A549 (cell line): ENCODE measurements around the gene KDELR3. TPM values are rescaled to one million over a fixed set of nuclear protein-coding genes. Genes with fewer than 3 reads are reported as not detected.

Experiments used
- ATAC-seq, 2 experiments: fragments of 200-7000 bp in 1 of 2; fragments of >200 bp in 1 of 2; cut with Nextera tagmentation in 1 of 2; cut with Tn5 transposase in 1 of 2; 3 replicates each; pipeline versions ENCODE4 v1.8.0 to v1.9.1; 2018 to 2020; ENCODE audit warnings: mild to moderate bottlenecking in 1 of 2, moderate library complexity in 1 of 2
- CTCF ChIA-PET: fragments of 300-600 bp; sonication (Branson Sonifier 250); formaldehyde crosslinking; extraction: SDS; loops from one replicate; lab custom pipeline; 2021; ENCODE audit warnings: antibody characterized with exemption, inconsistent platforms; lab: Yijun Ruan, JAX
- POLR2A ChIA-PET: fragments of 350-600 bp; formaldehyde crosslinking; extraction: SDS; loops from one replicate; lab custom pipeline; 2021; ENCODE audit warnings: antibody characterized with exemption, inconsistent platforms; lab: Yijun Ruan, JAX
- DNase-seq, 2 experiments: peaks; one replicate each; pipeline versions ENCODE4 v3.0.0 to v3.0.0-alpha.2; 2011 to 2016; ENCODE audit warnings: low read depth in 1 of 2, low spot score in 1 of 2
- FAIRE-seq: peaks from 2 replicates; lab custom pipeline; 2011; peaks lifted over from hg19 to GRCh38; lab: Jason Lieb, UNC
- H3K27ac ChIP-seq, 2 experiments: fragments of >200 bp; sonication (Bioruptor Twin); formaldehyde crosslinking; 3 replicates each; pipeline ENCODE4 v1.5.1; 2016 to 2017
- H3K4me1 ChIP-seq: fragments of >200 bp; sonication (Bioruptor Twin); formaldehyde crosslinking; 3 replicates; pipeline ENCODE4 v1.6.1; 2016
- H3K4me2 ChIP-seq: fragments of >200 bp; sonication (Bioruptor Twin); formaldehyde crosslinking; 3 replicates; pipeline ENCODE4 v1.6.1; 2016
- H3K4me3 ChIP-seq: fragments of >200 bp; sonication (Bioruptor Twin); formaldehyde crosslinking; 3 replicates; pipeline ENCODE4 v1.5.1; 2016
- H3K9me3 ChIP-seq: fragments of >200 bp; sonication (Bioruptor Twin); formaldehyde crosslinking; 3 replicates; pipeline ENCODE4 v1.6.1; 2016
- CBX2 ChIP-seq: fragments of 200-600 bp; sonication (generic); IDR thresholded peaks from 2 replicates; pipeline ENCODE4 v1.6.1; 2016; ENCODE audit warnings: low read depth, mild to moderate bottlenecking, borderline replicate concordance
- CHD2 ChIP-seq: fragments of 150-350 bp; IDR thresholded peaks from 2 replicates; pipeline ENCODE4 v1.6.1; 2014; ENCODE audit warnings: low read length; ENCODE audit not compliant: partially characterized antibody
- EHMT2 ChIP-seq: fragments of 200-600 bp; sonication (generic); IDR thresholded peaks from 2 replicates; pipeline ENCODE4 v1.6.1; 2016; ENCODE audit warnings: antibody characterized with exemption, low read depth, mild to moderate bottlenecking, moderate library complexity
- ELK1 ChIP-seq: fragments of 150-350 bp; IDR thresholded peaks from 2 replicates; pipeline ENCODE4 v1.6.1; 2014; ENCODE audit warnings: low read depth, mild to moderate bottlenecking, low read length
- ESRRA ChIP-seq: fragments of 150-350 bp; IDR thresholded peaks from 2 replicates; pipeline ENCODE4 v1.6.1; 2014; ENCODE audit warnings: mild to moderate bottlenecking, low read length, borderline replicate concordance
- FOSB ChIP-seq: fragments of 250-450 bp; sonication (Bioruptor Pico); IDR thresholded peaks from 2 replicates; pipeline ENCODE4 v1.5.0; 2020; ENCODE audit warnings: mild to moderate bottlenecking, moderate library complexity
- FOXS1 ChIP-seq: fragments of 250-450 bp; sonication (Bioruptor Pico); IDR thresholded peaks from 2 replicates; pipeline ENCODE4 v1.5.0; 2020; ENCODE audit warnings: mild to moderate bottlenecking, moderate library complexity
- HDAC2 ChIP-seq: fragments of 200-600 bp; sonication (generic); IDR thresholded peaks from 2 replicates; pipeline ENCODE4 v1.6.1; 2016
- HOXA7 ChIP-seq: fragments of 250-450 bp; sonication (Bioruptor Pico); IDR thresholded peaks from 2 replicates; pipeline ENCODE4 v1.5.0; 2020; ENCODE audit warnings: mild to moderate bottlenecking, moderate library complexity
- JUNB ChIP-seq: fragments of >200 bp; sonication (Bioruptor Twin); formaldehyde crosslinking; IDR thresholded peaks from 2 replicates; pipeline ENCODE4 v1.6.1; 2016
- KDM1A ChIP-seq: fragments of 200-600 bp; sonication (generic); IDR thresholded peaks from 2 replicates; pipeline ENCODE4 v1.6.1; 2016; ENCODE audit warnings: low read depth, mild to moderate bottlenecking
- MAFK ChIP-seq: fragments of 450-650 bp; IDR thresholded peaks from 2 replicates; pipeline ENCODE4 v1.6.1; 2014; ENCODE audit not compliant: partially characterized antibody
- MYC ChIP-seq: IDR thresholded peaks from 2 replicates; pipeline ENCODE4 v1.6.1; 2012; ENCODE audit warnings: mild to moderate bottlenecking, inconsistent platforms, low read length, improper control_type of control experiment, borderline replicate concordance
- NFE2L2 ChIP-seq: fragments of 150-350 bp; conservative IDR thresholded peaks from 2 replicates; pipeline ENCODE4 v1.6.1; 2014; ENCODE audit warnings: low read length
- NPAS2 ChIP-seq: fragments of 250-450 bp; sonication (Bioruptor Pico); IDR thresholded peaks from 2 replicates; pipeline ENCODE4 v1.8.0; 2022; ENCODE audit warnings: mild to moderate bottlenecking, moderate library complexity, borderline replicate concordance
- NR3C1 ChIP-seq: fragments of >200 bp; sonication (Bioruptor Twin); formaldehyde crosslinking; IDR thresholded peaks from 3 replicates; pipeline ENCODE4 v1.6.1; 2017
- POLR2AphosphoS2 ChIP-seq: conservative IDR thresholded peaks from 2 replicates; pipeline ENCODE4 v1.6.1; 2012; ENCODE audit warnings: low read length, improper control_type of control experiment, inconsistent platforms
- RNF2 ChIP-seq: fragments of 200-600 bp; sonication (generic); IDR thresholded peaks from 2 replicates; pipeline ENCODE4 v1.6.1; 2016; ENCODE audit warnings: low read depth, mild to moderate bottlenecking, antibody characterized with exemption, moderate library complexity, borderline replicate concordance
- SMC3 ChIP-seq: fragments of >200 bp; sonication (Bioruptor Twin); formaldehyde crosslinking; IDR thresholded peaks from 3 replicates; pipeline ENCODE4 v1.6.1; 2018; ENCODE audit warnings: inconsistent platforms
- SREBF2 ChIP-seq: fragments of 450-650 bp; IDR thresholded peaks from 2 replicates; pipeline ENCODE4 v1.6.1; 2014; ENCODE audit warnings: mild to moderate bottlenecking, moderate library complexity
- TFCP2L1 ChIP-seq: fragments of 250-450 bp; sonication (Bioruptor Pico); IDR thresholded peaks from 2 replicates; pipeline ENCODE4 v1.5.0; 2021; ENCODE audit warnings: mild to moderate bottlenecking
- TP53 ChIP-seq: fragments of 250-450 bp; sonication (Bioruptor Pico); IDR thresholded peaks from 2 replicates; pipeline ENCODE4 v1.5.0; 2021; ENCODE audit warnings: mild to moderate bottlenecking, moderate library complexity
- ZNF302 ChIP-seq: fragments of 250-450 bp; sonication (Bioruptor Pico); IDR thresholded peaks from 2 replicates; pipeline ENCODE4 v1.9.0; 2021; ENCODE audit warnings: inconsistent platforms, mild to moderate bottlenecking, moderate library complexity
- ZSCAN20 ChIP-seq: fragments of 250-450 bp; sonication (Bioruptor Pico); IDR thresholded peaks from 2 replicates; pipeline ENCODE4 v1.8.0; 2022; ENCODE audit warnings: mild to moderate bottlenecking, moderate library complexity
- WGBS: methylation state at CpG from one replicate; pipeline ENCODE4 v1.1.6; 2017; ENCODE audit errors: missing lambda C conversion rate; 5-methylcytosine and 5-hydroxymethylcytosine counted together
- polyA plus RNA-seq, 4 experiments: library from polyadenylated mRNA; depleted of rRNA in 3 of 4; stranded (reverse); fragments of >200 nt; fragmentation: RNase III in 1 of 4; extraction: RNeasy Plus Mini Kit Qiagen cat#74134 plus additional on column Dnase treatment in 1 of 4; gene quantifications; 2 replicates in 3 of 4; 3 replicates in 1 of 4; pipeline ENCODE4 v1.2.3, GENCODE V29; 2011 to 2017
- TF ChIP-seq, protein P1 (sequence below): fragments of >200 bp; sonication (Bioruptor Twin); formaldehyde crosslinking; IDR thresholded peaks from 3 replicates; pipeline ENCODE4 v1.5.1; 2016
- TF ChIP-seq, protein P2 (sequence below): fragments of 250-450 bp; sonication (Bioruptor Pico); IDR thresholded peaks from 2 replicates; pipeline ENCODE4 v1.5.0; 2020; ENCODE audit warnings: low read depth, mild to moderate bottlenecking, moderate library complexity
- TF ChIP-seq, protein P3 (sequence below): fragments of >200 bp; sonication (Bioruptor Twin); formaldehyde crosslinking; IDR thresholded peaks from 3 replicates; pipeline ENCODE4 v1.6.1; 2016

KDELR3 gene
- polyA plus RNA-seq, 2 of the 4 experiments (the other 2 are of a cell fraction) = 12.2 to 32.8 TPM

DNA sequence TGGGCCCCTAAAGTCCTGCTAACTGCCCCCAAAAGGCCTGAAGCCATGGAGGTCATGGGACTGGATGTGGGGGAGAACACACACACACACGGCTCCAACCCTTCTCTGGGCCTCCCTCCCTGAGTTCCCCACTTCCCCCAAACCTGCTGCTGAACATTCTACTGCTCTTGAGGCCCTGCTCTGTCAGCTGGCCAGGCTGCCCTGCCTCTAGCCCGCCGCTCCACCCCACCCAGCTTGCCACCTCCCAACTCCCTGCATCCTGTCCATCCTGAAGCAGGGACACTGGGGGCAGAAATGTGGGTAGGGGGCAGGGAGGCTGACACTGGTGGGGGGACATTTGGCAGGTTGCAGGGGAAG is 13.9 kb upstream of the KDELR3 start:
- 86% methylated on average over 3 of the region's 3 CpGs for WGBS
- POLR2A ChIA-PET = no interaction called here
- H3K9me3 ChIP-seq = no peaks in the 10 kb centered on the region
- DNase-seq = no peak
- no peaks in the 10 kb centered on the region; the same call in 2 of the 3 replicates for H3K4me1 ChIP-seq
- FAIRE-seq = no peak
- no peak overlapping the region for H3K27ac ChIP-seq
- TF ChIP-seq HOXA7 (CRISPR knock-in tag) (no peak), MAFK (no peak), HDAC2 (no peak), FOSB (CRISPR knock-in tag) (no peak), MYC (no peak), KDM1A (no peak), NPAS2 (no peak), CBX2 (no peak), NFE2L2 (no peak), TP53 (CRISPR knock-in tag) (no peak), EHMT2 (no peak), TFCP2L1 (no peak), ZSCAN20 (no peak), ELK1 (no peak), CHD2 (no peak)
- TF ChIP-seq, protein P1, sequence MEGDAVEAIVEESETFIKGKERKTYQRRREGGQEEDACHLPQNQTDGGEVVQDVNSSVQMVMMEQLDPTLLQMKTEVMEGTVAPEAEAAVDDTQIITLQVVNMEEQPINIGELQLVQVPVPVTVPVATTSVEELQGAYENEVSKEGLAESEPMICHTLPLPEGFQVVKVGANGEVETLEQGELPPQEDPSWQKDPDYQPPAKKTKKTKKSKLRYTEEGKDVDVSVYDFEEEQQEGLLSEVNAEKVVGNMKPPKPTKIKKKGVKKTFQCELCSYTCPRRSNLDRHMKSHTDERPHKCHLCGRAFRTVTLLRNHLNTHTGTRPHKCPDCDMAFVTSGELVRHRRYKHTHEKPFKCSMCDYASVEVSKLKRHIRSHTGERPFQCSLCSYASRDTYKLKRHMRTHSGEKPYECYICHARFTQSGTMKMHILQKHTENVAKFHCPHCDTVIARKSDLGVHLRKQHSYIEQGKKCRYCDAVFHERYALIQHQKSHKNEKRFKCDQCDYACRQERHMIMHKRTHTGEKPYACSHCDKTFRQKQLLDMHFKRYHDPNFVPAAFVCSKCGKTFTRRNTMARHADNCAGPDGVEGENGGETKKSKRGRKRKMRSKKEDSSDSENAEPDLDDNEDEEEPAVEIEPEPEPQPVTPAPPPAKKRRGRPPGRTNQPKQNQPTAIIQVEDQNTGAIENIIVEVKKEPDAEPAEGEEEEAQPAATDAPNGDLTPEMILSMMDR = no peak
- TF ChIP-seq, protein P2, sequence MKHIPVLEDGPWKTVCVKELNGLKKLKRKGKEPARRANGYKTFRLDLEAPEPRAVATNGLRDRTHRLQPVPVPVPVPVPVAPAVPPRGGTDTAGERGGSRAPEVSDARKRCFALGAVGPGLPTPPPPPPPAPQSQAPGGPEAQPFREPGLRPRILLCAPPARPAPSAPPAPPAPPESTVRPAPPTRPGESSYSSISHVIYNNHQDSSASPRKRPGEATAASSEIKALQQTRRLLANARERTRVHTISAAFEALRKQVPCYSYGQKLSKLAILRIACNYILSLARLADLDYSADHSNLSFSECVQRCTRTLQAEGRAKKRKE (CRISPR knock-in tag) = no peak
- TF ChIP-seq, protein P3, sequence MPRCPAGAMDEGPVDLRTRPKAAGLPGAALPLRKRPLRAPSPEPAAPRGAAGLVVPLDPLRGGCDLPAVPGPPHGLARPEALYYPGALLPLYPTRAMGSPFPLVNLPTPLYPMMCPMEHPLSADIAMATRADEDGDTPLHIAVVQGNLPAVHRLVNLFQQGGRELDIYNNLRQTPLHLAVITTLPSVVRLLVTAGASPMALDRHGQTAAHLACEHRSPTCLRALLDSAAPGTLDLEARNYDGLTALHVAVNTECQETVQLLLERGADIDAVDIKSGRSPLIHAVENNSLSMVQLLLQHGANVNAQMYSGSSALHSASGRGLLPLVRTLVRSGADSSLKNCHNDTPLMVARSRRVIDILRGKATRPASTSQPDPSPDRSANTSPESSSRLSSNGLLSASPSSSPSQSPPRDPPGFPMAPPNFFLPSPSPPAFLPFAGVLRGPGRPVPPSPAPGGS = no peak
- TF ChIP-seq, all 56 proteins: peak for 0
- Histone ChIP-seq H3K4me3 (no peak overlapping the region; the same call in 2 of the 3 replicates), H3K4me2 (no peak overlapping the region)
- no peak for ATAC-seq
- CTCF ChIA-PET = interaction anchor here (0.6 kb wide), 1 partner anchor 23 kb away, joined by 3 read pairs; no protein-coding TSS in a partner anchor

- FAIRE-seq = no peak
- H3K4me2 ChIP-seq = peak overlapping the region; percentile 96
- H3K4me1 ChIP-seq = no peaks in the 10 kb centered on the region; the same call in 2 of the 3 replicates
- H3K4me3 ChIP-seq = peak overlapping the region; percentile 62
- 59% methylated on average over 9 of the region's 67 CpGs for whole genome bisulfite sequencing
- POLR2A ChIA-PET = no interaction called here
- CTCF ChIA-PET = no interaction called here
- TF ChIP-seq HDAC2 (no peak), ESRRA (no peak), ZNF302 (CRISPR knock-in tag) (no peak), SREBF2 (no peak), SMC3 (no peak), POLR2AphosphoS2 (no peak), NR3C1 (no peak), CHD2 (no peak), FOXS1 (CRISPR knock-in tag) (no peak), RNF2 (no peak), JUNB (no peak)
- TF ChIP-seq, protein P2 (CRISPR knock-in tag) = no peak
- no peak for DNase-seq
- no peaks in the 10 kb centered on the region for H3K9me3 ChIP-seq
- peak overlapping the region in 1 of 2 experiments; percentile 90; a peak in 4 of 6 replicates for H3K27ac ChIP-seq
- ATAC-seq = peak in 1 of 2 experiments; percentile 17; a peak in 1 of 6 replicates
These were observed 13.4 kb upstream of the KDELR3 start for GRCh38 chr22:38454353-38455075.
